ENCODE measurements around the gene ZNF180.

ZNF180 gene

DNA sequence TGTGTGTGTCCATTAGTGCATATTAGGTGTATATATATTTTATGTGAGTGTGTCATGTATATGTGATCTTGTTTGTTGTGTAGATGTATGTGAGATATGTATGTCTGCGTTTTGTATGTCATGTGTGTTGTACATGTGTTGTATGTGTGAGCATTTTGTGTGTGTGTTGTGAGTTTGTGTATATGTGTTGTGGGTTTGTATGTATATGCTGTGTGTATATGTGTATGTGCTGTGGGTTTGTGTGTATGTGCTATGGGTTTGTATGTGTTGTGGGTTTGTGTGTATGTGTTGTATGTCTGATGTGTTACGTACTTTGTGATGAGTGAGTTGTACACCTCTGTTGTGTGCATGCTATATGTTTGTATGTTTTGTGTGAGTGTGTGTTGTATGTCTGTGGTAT is 21.0 kb upstream of the ZNF180 start:
- H3K9me3 ChIP-seq (ENCODE audit: control insufficient read depth, insufficient read depth, low read depth, low read length), result no peaks in the 10 kb centered on the region
- ChIA-PET CTCF (no interaction called here), POLR2A (no interaction called here)
- no peaks in the 10 kb centered on the region for H3K36me3 ChIP-seq (ENCODE audit: control insufficient read depth in 2 of 2, insufficient read depth in 1 of 2, low read length in 2 of 2)
- TF ChIP-seq ZNF2 (tag by site-specific recombination; IDR thresholded peaks at IDR 0.05) (no peak), TRIM28 (IDR thresholded peaks at IDR 0.05; ENCODE audit: borderline replicate concordance, low read length) (no peak), OSR2 (tag by site-specific recombination; IDR thresholded peaks at IDR 0.05) (no peak), ZIC2 (tag by site-specific recombination; IDR thresholded peaks at IDR 0.05) (no peak), ZNF10 (tag by site-specific recombination; IDR thresholded peaks at IDR 0.05) (no peak), ZNF133 (tag by site-specific recombination; IDR thresholded peaks at IDR 0.05) (peak; percentile 60; the same call in 1 of the 2 replicates), ZNF112 (tag by site-specific recombination; IDR thresholded peaks at IDR 0.05) (0 out of 2 replicates have a peak, but pooled peaks have one; percentile 5), PRDM10 (tag by site-specific recombination; IDR thresholded peaks at IDR 0.05) (no peak), ZNF777 (tag by site-specific recombination; IDR thresholded peaks at IDR 0.05; ENCODE audit: borderline replicate concordance) (0 out of 2 replicates have a peak, but pooled peaks have one; percentile 7), ZXDB (tag by site-specific recombination; IDR thresholded peaks at IDR 0.05) (no peak), GLI4 (tag by site-specific recombination; IDR thresholded peaks at IDR 0.05) (no peak), ZNF473 (tag by site-specific recombination; IDR thresholded peaks at IDR 0.05) (0 out of 2 replicates have a peak, but pooled peaks have one; percentile 23), ZNF280D (tag by site-specific recombination; IDR thresholded peaks at IDR 0.05) (no peak), IKZF3 (tag by site-specific recombination; IDR thresholded peaks at IDR 0.05) (no peak), BCL11B (tag by site-specific recombination; IDR thresholded peaks at IDR 0.05; ENCODE audit: low read depth) (no peak), MYNN (tag by site-specific recombination; IDR thresholded peaks at IDR 0.05; ENCODE audit: borderline replicate concordance) (no peak)
- TF ChIP-seq, protein P1, sequence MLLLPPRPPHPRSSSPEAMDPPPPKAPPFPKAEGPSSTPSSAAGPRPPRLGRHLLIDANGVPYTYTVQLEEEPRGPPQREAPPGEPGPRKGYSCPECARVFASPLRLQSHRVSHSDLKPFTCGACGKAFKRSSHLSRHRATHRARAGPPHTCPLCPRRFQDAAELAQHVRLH (tag by site-specific recombination; IDR thresholded peaks at IDR 0.05), result no peak
- TF ChIP-seq, protein P2, sequence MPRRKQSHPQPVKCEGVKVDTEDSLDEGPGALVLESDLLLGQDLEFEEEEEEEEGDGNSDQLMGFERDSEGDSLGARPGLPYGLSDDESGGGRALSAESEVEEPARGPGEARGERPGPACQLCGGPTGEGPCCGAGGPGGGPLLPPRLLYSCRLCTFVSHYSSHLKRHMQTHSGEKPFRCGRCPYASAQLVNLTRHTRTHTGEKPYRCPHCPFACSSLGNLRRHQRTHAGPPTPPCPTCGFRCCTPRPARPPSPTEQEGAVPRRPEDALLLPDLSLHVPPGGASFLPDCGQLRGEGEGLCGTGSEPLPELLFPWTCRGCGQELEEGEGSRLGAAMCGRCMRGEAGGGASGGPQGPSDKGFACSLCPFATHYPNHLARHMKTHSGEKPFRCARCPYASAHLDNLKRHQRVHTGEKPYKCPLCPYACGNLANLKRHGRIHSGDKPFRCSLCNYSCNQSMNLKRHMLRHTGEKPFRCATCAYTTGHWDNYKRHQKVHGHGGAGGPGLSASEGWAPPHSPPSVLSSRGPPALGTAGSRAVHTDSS (tag by site-specific recombination; IDR thresholded peaks at IDR 0.05), result no peak
- no peak overlapping the region for H3K27ac ChIP-seq (ENCODE audit: extremely low read depth, low read depth, low read length)
- H3K4me1 ChIP-seq (ENCODE audit: control insufficient read depth, insufficient read depth, low read length), result no peaks in the 10 kb centered on the region
- H3K4me3 ChIP-seq (ENCODE audit: low read depth, low read length), result no peak overlapping the region

DNA sequence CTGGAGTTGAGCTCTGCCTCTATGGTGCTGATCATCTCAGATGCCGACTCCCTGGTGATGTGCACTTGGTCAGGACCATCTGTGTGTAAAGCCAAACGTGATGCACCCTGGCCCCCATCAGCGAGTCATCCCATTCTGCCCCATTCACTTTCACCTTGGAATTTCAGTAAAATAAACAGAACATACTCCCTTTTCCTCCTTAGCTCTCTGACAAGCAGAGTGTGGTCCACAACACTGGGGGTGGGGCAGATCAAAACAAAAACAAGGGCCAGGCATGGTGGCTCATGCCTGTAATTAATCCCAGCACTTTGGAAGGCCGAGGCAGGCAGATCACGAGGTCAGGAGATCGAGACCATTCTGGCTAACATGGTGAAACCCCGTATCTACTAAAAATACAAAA is 16.8 kb upstream of the ZNF180 start:
- H3K4me1 ChIP-seq (ENCODE audit: control insufficient read depth, insufficient read depth, low read length), result no peaks in the 10 kb centered on the region
- H3K4me3 ChIP-seq (ENCODE audit: low read depth, low read length), result no peak overlapping the region
- no peaks in the 10 kb centered on the region for H3K9me3 ChIP-seq (ENCODE audit: control insufficient read depth, insufficient read depth, low read depth, low read length)
- ChIA-PET CTCF (interaction anchor here (1.6 kb wide), 1 partner anchor 53 kb away, joined by 6 read pairs; no protein-coding TSS in a partner anchor), POLR2A (no interaction called here)
- H3K36me3 ChIP-seq (ENCODE audit: control insufficient read depth in 2 of 2, insufficient read depth in 1 of 2, low read length in 2 of 2), result no peaks in the 10 kb centered on the region
- H3K27ac ChIP-seq (ENCODE audit: extremely low read depth, low read depth, low read length), result no peak overlapping the region
- TF ChIP-seq TRIM28 (IDR thresholded peaks at IDR 0.05; ENCODE audit: borderline replicate concordance, low read length), result no peak
- TF ChIP-seq ZNF664 (tag by site-specific recombination; IDR thresholded peaks at IDR 0.05), result no peak
- no peak for TF ChIP-seq KLF8 (tag by site-specific recombination; IDR thresholded peaks at IDR 0.05)
- TF ChIP-seq, protein P3, sequence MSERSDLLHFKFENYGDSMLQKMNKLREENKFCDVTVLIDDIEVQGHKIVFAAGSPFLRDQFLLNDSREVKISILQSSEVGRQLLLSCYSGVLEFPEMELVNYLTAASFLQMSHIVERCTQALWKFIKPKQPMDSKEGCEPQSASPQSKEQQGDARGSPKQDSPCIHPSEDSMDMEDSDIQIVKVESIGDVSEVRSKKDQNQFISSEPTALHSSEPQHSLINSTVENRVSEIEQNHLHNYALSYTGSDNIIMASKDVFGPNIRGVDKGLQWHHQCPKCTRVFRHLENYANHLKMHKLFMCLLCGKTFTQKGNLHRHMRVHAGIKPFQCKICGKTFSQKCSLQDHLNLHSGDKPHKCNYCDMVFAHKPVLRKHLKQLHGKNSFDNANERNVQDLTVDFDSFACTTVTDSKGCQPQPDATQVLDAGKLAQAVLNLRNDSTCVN (tag by site-specific recombination; optimal IDR thresholded peaks at IDR 0.05), result no peak
- TF ChIP-seq ZNF707 (tag by site-specific recombination; IDR thresholded peaks at IDR 0.05), result no peak
- TF ChIP-seq ZNF202 (tag by site-specific recombination; IDR thresholded peaks at IDR 0.05; ENCODE audit: borderline replicate concordance), result no peak
- no peak for TF ChIP-seq ZNF561 (tag by site-specific recombination; IDR thresholded peaks at IDR 0.05; ENCODE audit: borderline replicate concordance)
- no peak for TF ChIP-seq ZNF133 (tag by site-specific recombination; IDR thresholded peaks at IDR 0.05)
- TF ChIP-seq ZBTB8A (tag by site-specific recombination; IDR thresholded peaks at IDR 0.05), result no peak
- no peak for TF ChIP-seq ZBTB6 (tag by site-specific recombination; IDR thresholded peaks at IDR 0.05)
